ENCODE data around the gene MAP2K5. TPM values are rescaled to one million over a fixed set of nuclear protein-coding genes. Genes with fewer than 3 reads are reported as not detected.

The MAP2K5 gene
- total RNA-seq, 2 donors from 2014 or later = 19.1 to 23.0 TPM

DNA sequence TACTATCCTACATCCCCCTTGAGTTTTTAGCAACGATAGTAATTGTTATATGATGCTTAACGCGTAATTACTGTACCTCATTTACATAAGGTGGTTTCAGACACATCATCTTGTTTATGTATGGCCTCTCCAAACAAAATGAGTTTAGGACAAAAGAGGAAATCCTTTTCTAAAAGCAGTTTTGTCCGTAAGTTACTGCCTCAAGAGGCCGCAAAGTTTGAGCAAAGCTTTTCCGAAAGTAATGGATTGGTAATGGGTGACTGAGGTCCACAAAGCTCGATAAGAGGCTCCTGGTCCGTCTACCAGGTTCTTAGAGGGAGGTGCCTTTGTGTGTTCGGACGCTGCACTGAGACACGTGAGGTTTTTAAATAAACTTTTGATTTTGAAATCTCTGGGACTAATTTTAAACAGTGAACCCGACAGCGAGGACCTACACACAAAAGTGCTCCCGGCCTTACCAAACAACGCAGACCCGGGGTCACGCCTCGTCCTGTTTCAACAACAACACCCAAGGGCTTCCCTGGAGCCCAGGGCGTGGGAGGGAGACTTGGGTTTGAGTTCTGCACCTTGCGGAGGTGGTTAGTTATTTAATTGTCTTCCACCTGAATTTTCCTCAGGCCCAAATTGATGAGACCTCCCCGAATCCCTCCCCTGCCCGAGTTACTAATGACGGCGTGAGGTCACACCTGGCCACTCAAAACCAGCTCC, 22.0 kb upstream of the MAP2K5 start:
- DNase-seq (no peak), ATAC-seq (peak; percentile 24)
- intact Hi-C loops (cut with DNase I, micrococcal nuclease) = no loop called here

GRCh38 chr15:67521029-67521782, 21.3 kb upstream of the MAP2K5 start, which contains the start of gene C15orf61:
TSS of gene C15orf61 (plus strand) at chr15:67521131. CDS start at chr15:67521249, 118 bp downstream.
- intact Hi-C loops (cut with DNase I, micrococcal nuclease) = no loop called here
- peak; percentile 92 to 94 for DNase-seq
- peak; percentile 89 for ATAC-seq

- intact Hi-C loops (cut with DNase I, micrococcal nuclease) = no loop called here
These were observed 20.5 kb upstream of the MAP2K5 start for GRCh38 chr15:67521783-67522568.

DNA sequence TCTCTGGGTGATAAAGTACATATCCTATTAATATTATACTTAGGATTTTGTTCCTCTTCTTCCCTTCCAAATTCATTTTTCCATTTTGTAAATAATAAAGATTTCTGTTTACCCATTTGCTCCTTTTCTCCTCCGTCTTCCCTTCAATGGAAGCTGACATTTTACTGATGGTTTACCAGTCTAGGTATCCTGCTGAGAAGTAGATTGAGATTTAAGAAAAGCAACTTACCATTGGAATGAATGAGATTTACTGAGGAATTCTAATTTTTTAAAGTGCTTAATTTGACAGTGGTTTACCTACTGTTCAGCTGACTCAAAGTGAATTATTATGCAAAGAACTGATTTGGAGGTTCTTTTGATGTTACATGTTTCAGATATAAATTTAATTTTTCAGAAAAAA, 19.2 kb upstream of the MAP2K5 start:
- intact Hi-C loops (cut with DNase I, micrococcal nuclease) = no loop called here
- DNase-seq (no peak), ATAC-seq (no peak)

More at GRCh38 chr15:67521783-67522568, 20.5 kb upstream of the MAP2K5 start:
- ATAC-seq (peak; percentile 24), DNase-seq (no peak)

GRCh38 chr15:67524235-67524634, 18.3 kb upstream of the MAP2K5 start:
- intact Hi-C loops (cut with DNase I, micrococcal nuclease) = no loop called here

GRCh38 chr15:67528513-67528912, 14.0 kb upstream of the MAP2K5 start:
- ATAC-seq (no peak), DNase-seq (no peak)
- intact Hi-C loops (cut with DNase I, micrococcal nuclease) = no loop called here

More at GRCh38 chr15:67524235-67524634, 18.3 kb upstream of the MAP2K5 start:
- DNase-seq (no peak), ATAC-seq (no peak)

GRCh38 chr15:67531379-67531914, 11.1 kb upstream of the MAP2K5 start:
- DNase-seq (no peak), ATAC-seq (no peak)
- intact Hi-C loops (cut with DNase I, micrococcal nuclease) = no loop called here

DNA sequence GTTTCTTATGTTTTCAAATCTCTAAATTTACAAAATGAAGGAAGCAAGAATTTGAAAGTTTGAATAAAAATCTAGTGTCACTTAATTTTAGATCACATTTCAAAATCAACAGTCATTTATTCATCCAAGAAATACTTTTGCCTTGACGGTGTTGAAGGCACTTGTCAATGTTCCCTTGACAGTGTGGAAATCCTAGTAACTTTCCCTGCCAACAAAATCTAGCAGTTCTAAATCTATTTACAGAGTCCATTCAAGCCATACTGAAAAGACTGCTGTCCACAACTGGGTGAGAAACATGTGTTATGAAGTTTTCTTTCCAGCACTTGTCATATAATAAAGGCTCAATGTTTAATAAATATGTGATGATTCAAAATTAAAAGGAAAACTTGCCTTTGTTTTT, 8.6 kb upstream of the MAP2K5 start:
- intact Hi-C loops (cut with DNase I, micrococcal nuclease) = no loop called here
- DNase-seq = no peak
- ATAC-seq = no peak

- intact Hi-C loops (cut with DNase I, micrococcal nuclease) = no loop called here
- DNase-seq = no peak
These were observed 8.1 kb upstream of the MAP2K5 start for GRCh38 chr15:67534360-67534759.

DNA sequence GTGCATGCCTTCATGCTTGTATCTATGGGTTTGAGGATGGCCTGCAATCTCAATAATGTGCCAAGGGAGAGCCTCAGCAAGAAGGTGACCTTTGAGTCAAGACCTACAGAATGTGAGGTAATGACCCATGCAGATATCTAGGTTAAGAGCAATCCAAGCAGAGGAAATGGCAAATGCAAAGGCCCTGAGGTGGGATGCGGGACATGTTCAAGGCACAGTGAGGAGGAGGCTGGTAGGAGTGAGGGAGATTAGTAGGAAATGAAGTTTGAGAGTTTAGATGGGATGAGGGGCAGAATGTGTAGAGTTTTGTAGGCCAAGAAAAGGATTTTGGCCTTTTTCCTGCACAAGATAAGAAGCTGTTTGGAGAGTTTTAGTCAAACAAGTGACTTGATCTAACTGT, 4.7 kb upstream of the MAP2K5 start:
- intact Hi-C loops (cut with DNase I, micrococcal nuclease) = no loop called here
- DNase-seq (no peak), ATAC-seq (no peak)

More at GRCh38 chr15:67534360-67534759, 8.1 kb upstream of the MAP2K5 start:
- ATAC-seq = no peak

GRCh38 chr15:67543348-67543718, 830 bp downstream of the MAP2K5 start:
- intact Hi-C loops (cut with DNase I, micrococcal nuclease) = no loop called here
- ATAC-seq (peak; percentile 20), DNase-seq (peak; percentile 37)

DNA sequence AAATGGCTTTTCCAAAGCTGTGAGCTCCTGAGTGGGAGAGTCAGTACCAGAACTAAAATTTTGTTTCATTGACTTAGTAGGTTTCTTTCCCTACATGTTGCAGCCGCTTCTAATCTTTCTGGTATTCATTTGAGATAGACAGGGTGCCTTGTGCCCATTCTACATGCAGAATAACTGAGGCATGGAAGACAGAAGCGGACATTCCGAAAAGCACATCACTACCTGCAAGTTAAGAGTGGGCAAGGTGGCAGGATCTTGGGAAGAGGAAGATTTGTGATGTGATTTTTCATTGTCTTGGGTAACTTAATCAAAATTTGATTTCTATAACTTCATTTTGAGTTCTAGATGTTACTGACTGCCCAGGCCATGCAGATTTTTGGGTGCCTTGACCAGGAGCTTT, 2.0 kb downstream of the MAP2K5 start:
- DNase-seq = no peak
- intact Hi-C loops (cut with DNase I, micrococcal nuclease) = no loop called here
- no peak for ATAC-seq

DNA sequence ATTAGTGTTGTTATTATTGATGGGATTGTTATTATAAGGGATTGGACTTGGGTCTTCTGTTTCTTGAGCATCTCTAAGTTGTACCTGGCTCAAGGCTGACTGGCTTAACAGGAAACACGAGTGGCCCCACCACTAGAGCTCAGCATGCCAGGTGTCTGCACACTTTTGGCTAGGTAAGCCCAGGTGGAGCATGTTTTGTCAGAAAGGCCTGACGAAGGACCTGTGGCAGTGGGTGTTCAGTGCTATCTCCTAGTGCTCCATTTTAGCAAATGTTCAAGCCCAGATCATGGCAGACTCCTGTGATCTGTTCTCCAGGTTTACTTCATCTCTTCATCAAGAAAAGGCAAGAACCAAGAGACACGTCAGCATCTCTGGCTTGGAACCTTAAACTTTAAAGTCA, 3.4 kb downstream of the MAP2K5 start:
- intact Hi-C loops (cut with DNase I, micrococcal nuclease) = no loop called here
- no peak for ATAC-seq

DNA sequence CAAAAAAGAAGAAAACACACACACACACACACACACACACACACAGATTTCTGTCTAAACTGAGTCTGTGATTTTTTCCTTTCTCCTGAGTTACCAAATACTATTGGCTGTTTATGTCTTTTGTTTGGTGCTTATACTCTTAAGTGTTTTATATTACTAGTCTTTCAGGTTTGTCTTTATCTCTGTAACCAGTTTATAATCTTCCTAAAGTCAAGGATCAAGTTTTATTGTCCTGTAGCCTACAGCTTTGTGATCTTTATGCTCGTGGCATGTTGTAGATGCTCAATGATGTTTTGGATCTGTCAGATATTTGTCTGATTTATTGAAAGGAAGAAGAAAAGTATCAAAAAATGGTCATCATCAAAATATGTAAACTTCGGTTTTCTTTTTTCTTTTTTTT, 4.6 kb downstream of the MAP2K5 start:
- ATAC-seq (peak; percentile 50), DNase-seq (no peak)
- intact Hi-C loops (cut with DNase I, micrococcal nuclease) = no loop called here

More for the DNA sequence above, 3.4 kb downstream of the MAP2K5 start:
- DNase-seq = no peak

- intact Hi-C loops (cut with DNase I, micrococcal nuclease) = no loop called here
- DNase-seq (no peak), ATAC-seq (no peak)
These were observed 5.3 kb downstream of the MAP2K5 start for GRCh38 chr15:67547836-67548235.

- intact Hi-C loops (cut with DNase I, micrococcal nuclease) = no loop called here
- no peak for DNase-seq
- ATAC-seq = no peak
These were observed 5.8 kb downstream of the MAP2K5 start for GRCh38 chr15:67548236-67548852.

DNA sequence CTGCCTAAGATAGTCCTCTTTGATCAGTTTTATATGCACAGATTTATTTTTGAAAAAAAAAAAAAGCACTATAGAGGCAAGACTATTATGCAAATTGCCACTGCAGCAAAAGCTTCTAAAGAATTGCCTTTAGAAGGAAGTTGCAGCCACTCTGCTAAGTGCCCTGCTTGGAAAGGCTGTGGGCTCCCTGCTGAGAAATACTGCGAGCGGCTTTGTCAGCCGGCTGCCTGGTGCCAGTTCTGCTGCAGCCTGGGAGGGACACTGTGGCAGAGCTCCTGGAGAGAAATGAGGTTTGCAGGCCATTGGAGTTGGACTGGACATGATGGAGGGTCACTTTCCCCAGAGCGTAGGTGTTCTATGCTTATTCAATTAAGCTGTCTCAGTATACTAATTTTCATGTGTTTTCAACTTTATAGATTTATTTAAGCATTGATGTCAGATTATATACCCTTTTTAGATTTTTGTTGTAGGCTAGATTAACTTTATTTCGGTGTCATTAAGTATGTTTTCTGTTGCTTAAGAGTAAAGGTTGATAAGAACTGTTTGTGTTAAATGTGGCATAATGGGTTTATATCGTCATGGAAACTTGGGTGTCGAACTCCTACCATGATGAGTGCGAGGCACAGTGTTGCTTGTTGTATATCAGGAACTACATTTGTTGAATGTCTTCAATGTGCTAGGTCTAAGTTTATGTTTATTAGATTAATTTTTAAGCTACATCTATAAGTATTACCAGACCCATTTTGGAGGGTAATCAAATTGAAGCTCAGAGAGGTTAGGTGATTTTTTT, 6.6 kb downstream of the MAP2K5 start:
- DNase-seq = peak; percentile 49 to 59
- peak; percentile 78 for ATAC-seq
- intact Hi-C loops (cut with DNase I, micrococcal nuclease) = no loop called here

DNA sequence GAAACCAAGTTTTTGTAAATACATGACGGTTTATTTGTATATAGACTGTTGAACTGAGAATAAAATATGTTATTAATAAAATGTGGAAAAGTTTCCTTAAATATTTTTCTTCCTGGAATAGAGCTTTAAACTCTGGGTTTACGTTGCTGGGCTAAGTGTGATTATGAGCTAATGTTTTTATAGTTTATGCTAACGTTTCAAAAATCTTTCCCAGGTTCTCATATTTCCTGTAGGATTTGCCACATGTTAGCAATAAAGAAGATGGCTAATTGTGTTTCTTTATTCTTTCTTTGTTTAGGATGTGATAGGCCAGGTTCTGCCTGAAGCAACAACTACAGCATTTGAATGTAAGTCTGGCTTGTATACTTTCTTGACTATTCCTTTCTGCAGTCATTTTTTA, 7.2 kb downstream of the MAP2K5 start:
- DNase-seq = no peak

More for the DNA sequence above, 7.2 kb downstream of the MAP2K5 start:
- intact Hi-C loops (cut with DNase I, micrococcal nuclease) = no loop called here
- no peak for ATAC-seq

Measured in left colon (tissue), 2 donors.